ENCODE results near the gene DOCK9.

The DOCK9 gene

DNA sequence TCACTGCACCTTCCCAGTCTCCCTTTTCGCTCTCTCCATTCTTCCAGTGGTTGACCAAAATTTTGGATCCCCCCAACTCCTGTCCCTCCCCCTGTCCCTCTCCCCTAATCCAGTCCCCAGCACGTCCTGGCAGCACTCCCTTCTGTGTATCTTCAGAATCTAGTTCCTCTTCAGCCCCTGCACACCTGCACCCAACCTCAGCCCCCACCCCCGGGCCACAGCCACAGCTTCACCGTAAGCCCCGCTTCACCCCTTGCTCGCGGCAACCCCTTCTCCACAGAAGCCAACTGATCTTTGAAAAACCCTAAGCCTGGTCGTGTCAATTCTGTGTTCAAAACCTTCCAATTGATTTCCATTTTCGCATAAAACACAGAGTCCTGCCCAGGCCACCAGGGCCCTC, 189.9 kb downstream of the DOCK9 start:
- no peak for DNase-seq

DNA sequence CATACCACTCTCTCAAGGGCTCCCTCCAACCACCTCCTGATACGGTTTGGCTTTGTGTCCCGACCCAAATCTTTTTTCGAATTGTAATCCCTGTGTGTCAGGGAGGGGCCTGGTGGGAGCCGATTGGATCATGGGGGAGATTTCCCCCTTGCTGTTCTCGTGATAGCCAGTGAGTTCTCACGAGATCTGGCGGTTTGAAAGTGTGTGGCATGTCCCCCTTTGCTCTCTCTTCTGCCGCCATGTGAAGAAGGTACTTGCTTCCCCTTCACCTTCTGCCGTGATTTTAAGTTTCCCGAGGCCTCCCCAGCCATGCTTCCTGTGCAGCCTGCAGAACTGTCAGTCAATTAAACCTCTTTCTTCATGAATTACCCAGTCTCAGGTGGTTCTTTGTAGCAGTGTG, 190.7 kb downstream of the DOCK9 start:
- DNase-seq: no peak

DNA sequence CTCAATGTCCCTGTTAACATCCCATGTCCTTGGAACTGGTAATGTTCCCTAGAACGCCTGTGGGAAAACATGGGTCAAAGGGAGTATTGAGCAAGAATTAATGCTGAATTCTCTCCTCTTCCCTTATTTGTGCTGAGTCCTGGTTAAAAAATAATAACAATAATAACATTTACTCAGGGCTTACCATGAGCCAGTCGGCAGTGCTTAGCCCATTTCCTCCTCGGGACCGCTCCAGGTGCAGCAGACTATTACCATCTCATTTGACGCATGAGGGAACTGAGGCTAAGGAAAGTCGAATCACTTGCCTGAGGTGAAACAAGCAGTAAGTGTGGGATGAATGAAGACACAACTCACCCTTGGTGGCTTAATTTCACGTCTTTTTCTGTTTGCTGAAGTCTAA, 191.8 kb downstream of the DOCK9 start:
- no peak for DNase-seq

DNA sequence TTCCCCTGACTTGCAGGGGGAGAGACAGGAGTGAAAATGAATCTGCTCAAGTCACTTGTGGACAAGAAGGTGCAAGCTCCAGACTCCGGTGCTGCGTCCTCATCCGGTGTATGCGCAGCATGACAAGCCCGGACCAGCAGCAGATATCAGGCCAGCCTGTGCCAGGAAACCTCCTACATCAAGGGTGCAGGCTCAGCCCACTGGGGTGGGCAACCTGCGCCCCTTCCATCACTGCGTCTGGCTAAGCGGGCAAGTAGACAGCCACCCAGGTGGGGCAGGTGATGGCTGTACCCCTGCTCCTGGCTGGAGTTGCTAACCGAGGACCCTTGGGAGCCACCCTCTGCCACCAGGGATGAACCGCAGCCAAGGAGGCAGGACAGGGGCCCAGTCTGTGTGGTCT, 192.5 kb downstream of the DOCK9 start:
- no peak for DNase-seq

DNA sequence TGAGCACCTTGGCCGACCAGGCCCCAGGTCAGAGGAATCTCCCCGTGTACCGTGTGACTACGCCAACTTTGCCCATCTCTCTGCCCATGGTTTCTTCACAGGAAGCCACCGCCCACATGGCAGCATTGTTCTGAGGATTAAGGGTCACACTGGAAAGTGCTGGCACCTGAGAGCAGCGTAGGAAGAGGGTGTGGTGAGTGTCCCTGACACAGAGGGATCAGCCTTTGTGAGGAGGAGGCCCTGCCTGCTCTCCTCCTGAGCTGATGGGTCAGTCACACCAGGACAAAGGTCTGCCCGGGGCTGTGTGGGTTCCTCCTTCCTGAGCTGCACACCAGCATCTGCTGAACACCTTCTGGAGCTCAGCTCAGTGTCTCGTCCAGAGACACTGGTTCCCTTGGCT, 193.2 kb downstream of the DOCK9 start:
- no peak for DNase-seq

DNA sequence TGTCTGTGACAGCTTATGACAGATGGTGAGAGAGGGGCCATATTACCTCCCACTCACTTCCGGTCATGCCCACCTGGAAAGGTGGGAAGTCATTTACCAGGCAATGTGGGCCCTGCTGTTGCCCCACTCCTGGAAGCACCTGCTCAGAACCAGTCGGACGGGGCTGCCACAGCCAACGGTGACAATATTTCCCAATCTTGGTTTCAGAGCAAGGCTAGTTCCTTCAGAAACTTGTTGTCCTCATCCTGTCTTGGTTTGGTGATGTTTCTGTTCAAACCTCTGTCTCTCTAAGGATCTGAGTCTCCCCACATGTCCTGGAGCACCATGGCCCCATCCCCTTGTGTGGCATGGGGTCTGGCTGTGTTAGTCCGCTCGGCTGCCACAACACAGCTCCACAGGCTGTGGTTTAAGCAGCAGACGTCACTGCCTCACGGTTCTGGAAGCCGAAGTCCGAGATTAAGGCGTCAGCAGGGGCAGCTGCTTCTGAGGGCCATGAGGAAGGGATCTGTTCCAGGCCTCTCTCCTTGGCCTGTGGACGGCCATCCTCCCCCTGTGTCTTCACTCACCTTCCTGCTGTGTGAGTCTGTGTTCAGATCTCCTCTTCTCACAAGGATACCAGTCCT, 193.9 kb downstream of the DOCK9 start:
- no peak for DNase-seq

DNA sequence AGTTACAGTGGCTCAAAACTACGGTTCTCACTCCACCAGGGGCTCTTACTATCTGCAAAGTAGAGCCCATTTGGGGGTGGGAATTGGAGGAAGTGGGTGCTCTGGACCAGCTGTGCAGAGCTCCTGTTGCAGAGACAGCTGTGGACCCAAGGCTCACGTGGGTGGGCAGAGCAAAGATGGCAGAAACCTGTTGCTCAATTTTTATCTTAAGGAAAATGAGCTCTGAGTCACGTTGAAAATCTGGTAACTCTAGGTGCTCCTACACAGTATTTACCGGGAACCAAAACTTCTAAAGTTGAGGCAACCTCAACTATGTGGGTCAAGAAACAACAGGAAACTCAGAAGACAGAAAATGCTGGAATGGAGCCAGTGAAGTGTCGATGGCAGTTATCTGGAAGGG, 195.2 kb downstream of the DOCK9 start:
- no peak for DNase-seq

DNA sequence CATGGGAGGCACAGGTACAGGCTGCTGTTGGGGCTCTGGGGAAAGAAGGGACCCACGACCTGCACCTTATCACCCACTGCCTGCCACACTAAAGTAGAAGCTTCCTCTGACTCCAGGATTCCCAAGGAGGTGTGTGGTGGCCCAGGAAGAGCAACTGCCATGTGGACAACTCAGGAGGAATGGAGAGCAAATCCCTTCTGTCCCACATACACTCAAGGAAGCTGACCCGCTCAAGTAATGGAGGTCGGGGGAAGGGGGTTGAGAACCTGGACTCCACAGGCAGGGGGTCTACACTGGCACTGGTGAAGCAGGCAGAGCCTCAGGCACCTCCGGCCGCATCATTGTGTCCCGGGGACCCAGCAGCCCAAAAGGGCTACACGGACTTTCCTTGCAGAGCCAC, 196.0 kb downstream of the DOCK9 start:
- no peak for DNase-seq

DNA sequence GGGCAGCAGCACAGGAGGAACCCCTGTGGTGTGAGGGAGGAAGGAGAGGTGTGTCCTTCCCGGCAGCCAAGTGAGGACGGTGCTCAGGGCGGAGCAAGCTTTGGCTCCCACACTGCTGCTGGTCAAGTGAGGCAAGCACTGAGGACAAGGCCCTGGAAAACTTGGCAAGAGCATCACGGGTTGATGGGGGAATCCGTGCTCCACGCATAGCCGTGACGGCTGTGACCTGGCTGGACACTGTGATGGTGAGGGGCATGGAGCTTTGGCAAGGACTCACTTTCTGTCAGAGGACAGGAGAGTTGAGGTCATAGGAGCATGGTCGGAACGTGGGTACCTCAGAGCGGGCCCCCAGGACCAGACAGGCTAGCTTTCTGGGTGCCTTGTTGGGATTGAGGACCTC, 196.4 kb downstream of the DOCK9 start:
- no peak for DNase-seq

DNA sequence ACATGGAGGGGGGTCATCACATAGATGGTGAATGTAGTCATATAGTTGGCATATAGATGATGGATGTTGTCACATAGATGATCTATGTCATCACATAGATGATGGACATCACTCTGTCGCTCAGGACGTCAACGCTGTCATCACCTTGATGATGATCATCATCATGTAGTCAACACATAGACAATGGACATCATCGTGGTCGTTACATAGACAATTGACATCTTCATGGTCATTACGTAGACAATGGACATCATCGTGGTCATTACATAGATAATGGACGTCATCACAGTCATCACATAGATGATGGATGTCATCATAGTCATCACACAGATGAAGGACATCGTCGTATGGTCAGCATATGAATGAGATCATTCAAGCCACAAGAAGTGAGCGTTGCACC, 196.8 kb downstream of the DOCK9 start:
- DNase-seq: no peak

DNA sequence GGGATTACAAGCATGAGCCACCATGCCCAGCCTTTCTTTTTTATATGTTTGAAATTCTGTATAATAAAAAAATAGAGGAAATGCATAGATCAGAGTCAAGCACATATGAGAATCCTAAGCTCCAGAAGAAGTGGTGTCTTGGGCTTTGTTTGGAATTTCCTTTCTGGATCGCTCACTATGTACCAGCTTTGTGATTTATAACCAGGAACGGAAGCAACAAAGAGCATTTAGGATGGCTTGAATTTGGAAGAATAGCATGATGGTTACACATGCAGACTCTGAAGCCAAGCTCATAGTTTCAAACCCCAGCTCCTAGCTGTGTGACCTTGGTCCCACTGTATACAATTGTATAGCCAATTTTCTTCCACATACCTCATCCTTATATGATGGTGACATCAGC, 197.4 kb downstream of the DOCK9 start:
- DNase-seq: no peak

DNA sequence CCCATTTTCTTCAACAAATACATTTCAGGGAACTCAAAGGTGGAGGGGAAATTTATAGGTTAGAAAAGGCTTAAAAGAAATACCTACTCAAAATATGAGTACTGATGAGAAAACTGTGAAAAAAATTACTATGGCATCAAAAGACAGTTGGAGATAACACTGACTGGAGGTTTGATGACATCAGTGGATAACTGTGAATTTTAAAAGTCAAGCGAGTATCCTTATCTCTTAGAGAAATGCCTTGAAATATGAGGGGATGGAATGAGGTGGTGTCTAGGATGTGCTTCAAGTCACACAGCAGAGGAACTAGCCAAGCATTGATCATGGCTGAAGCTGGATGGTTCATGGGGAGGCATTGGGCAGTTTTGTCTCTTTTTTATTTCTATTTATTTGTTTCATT, 198.2 kb downstream of the DOCK9 start:
- DNase-seq: no peak

DNA sequence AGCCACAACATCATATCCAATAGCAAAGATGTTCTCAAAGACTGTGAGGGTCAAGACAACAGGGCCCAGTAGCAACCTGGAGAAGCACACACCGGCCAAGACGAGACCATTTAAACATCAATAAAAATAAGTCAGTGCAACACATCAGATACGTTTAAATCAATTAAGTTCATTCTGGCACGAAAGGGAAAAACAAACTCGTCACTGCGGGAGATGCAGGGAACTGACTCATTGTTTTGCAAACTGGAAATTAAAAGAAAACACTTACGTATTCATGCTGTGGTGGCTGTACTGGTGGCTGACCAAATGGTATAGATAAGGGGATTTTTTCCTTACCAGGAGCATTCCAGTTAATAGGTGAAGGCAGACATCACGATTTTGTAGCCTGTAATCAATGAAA, 199.1 kb downstream of the DOCK9 start:
- DNase-seq: no peak

DNA sequence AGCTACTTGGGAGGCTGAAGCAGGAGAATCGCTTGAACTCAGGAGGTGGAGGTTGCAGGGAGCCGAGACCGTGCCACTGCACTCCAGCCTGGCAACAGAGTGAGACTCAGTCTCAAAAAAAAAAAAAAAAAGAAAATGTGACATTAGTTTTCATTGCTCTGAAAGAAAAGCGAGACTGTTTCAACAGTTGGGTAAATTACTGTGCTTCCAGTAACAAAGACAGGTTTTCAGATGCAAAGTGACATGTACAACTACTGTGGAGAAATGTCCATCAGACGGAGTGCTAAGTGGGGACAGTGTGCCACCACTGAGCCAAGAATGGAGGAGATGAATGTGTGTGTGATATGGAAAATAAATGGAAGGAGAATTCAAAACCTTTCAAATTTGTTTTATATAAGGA, 201.2 kb downstream of the DOCK9 start:
- no peak for DNase-seq

DNA sequence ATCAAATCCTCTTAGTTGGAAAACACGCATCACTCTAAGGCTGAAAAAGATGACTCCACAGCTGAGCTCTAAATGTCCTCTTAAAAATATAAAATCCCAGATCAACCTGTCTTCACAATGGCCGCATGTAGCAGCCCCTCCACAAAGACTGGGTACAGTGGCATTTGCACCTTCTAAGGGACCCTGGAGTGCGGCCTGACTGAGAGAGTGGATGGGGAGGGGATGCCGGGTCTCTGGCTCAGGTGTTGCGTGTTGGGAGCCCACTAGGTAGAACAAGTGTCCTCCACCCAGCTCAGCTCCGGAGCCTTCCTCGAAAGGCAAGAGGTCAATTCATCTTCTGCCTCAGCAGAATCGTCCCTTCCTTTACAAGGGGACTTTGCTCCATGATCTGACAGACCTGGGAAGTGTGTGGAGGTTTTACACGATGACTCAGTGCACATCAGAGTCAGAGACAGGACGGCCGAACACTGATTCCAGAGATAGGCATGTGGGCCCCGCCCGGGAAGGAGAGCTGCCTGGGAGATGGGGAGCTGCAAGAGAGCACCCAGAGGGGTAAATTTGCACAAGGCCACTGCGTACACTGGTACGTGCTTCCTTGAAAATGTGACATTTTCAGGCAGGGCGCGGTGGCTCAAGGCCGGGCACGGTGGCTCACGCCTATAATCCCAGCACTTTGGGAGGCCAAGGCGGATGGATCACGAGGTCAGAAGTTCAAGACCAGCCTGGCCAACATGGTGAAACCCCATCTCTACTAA, 201.8 kb downstream of the DOCK9 start:
- DNase-seq: no peak

DNA sequence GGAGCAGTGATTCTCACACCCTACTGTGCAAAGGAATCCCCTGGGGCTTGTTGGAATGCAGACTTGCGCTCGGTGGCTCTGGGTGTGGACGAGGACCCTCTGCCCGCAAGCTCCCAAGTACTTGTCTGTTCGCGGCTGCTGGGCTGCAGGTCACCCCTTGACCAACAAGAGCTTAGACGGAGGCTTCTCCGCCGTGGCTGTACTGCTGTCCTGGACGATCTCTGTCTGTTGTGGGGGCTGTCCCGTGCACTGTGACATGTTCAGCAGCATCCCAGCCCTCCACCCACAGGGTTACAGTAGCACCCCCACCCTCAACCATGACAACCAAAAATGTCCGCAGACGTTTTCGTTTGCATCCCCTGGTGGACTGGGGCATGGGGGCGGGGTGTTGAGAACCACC, 202.5 kb downstream of the DOCK9 start:
- no peak for DNase-seq

DNA sequence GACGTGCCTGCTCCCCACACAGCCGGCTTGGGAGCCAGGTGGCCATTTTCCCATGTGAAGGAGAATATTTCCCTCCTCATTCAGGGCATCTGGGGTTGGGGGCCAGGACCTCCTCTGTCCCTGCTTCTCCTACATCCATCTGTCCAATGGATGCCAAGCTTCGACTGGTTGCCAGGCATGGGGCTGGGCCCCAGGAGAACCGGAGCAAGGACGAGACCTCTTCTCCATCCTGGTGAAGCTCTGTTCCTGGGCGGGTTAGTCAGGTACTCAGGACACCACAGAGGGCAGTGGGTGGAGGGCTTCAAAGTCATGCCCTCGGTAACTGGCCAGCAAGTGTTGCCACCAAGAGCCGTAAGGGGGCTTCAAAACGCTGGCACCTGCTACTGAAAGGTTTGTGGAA, 203.1 kb downstream of the DOCK9 start:
- no peak for DNase-seq

DNA sequence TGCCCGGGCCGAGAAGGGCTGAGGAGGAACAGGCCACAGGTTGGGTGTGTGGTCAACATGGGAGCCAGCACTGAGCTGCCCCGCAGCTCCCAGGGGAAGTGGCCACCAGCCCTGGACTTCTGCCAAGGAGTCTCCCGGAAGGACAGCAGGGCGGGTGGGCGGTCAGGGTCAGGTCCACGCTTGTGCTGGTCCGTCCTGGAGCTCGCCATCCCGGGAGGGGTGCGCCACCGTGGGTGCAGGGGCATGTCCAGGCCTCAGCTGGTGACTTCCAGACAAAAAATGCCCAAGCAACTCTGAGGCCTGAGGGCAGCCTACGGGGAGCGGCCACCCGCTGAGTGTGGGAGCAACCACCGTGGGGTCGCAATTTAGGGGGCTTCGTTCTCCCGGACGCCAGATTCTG, 203.9 kb downstream of the DOCK9 start:
- DNase-seq: no peak

DNA sequence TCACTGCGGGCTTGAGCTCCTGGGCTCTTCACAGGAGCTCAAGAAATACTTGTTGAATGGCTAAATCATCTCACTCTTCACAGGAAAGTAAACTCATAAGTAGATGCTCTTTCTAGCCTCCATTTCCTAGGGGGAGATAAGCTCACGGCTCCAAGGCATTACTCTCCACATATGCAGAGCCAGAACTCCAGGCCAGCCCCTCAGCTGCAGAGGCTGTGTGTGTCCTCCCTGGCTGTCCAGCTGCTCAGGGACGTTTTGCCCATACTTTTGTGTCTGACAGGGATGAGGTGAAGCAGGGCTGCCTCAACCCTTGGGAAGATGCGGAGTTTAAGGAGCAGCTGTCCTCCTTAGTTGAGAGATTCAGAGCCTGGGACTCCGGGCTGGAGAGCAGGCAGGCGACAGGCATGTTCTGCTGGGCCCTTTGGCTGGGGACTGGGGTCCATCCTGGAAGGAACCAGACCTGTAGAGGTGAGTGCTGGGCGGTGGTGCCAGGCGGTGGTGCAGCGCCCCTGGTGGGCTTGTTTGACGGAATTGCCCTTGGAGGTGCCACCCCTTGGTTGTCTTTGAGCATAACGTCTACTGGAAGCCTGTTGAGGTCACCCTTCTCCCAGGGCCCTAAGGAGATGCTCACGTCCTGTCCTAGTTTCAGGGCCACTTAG, 204.9 kb downstream of the DOCK9 start:
- no peak for DNase-seq

DNA sequence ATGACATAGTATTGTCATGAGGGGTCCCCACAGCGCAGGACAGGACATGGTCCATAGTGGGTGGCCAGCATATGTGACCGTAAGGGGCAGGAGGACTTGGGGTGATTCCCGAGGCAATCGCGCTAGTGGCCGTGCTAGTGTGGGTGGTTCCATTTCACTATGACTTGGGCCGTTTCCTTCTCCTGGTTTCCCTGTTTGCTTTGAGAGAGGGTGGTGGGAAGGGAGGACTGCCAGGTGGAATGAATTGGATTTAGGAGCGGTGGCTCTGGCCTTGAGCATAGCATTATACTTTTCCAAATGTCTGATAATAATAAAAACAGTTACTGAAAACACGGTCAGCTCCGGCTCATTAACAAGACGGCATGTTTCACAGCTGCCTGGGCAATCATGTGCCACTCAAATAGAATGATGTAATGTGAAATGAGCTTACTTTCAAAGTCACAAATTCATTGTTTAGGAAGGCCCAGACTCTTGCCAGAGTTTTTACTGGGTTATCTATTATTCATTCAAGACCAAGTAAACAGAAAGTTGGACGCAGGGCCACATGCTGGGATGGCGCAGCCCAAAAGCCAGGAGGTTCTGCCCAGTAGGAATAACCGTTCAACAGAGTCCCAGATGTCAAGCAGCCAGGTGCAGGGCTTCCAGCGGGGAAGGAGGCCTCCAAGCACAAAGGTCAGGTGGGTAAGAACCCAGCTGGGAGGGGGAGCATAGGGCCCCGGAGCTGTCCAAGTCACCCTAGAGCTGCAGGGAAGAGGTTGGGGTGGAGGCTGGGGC, 205.8 kb downstream of the DOCK9 start:
- DNase-seq: no peak

DNA sequence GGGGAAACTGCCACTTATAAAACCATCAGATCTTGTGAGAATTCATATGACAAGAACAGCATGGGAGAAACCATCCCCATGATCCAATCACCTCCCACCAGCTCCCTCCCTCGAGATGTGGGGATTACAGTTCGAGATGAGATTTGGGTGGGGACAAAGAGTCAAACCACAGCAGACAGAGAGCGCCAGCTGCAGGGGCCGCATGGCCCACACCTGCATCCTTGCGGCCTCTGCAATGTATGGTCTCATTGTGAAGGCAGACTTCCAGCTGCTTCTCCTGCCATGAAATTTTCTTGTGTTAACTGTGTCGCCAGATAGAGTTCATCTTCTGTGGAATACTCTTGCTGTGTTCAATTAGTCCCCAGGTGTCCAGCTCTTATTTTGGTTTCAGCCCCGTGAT, 208.1 kb downstream of the DOCK9 start:
- DNase-seq: no peak

DNA sequence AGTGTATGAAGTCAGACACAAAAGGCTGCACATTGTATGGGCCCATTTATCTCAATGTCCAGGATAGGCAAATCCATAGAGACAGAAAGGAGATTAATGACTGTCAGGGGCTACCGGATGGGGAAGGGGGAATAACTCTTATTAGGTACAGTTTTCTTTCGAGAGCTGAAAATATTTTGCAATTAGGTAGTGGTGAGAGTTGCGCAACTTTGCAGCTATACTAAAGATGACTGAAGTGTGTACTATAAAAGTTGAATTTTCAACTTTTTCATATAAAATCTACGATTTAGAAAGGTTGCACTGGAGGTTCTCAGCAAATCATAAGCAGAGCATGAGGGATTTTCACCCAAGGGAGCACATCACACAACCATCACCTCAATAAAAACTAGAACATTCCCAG, 209.3 kb downstream of the DOCK9 start:
- no peak for DNase-seq

DNA sequence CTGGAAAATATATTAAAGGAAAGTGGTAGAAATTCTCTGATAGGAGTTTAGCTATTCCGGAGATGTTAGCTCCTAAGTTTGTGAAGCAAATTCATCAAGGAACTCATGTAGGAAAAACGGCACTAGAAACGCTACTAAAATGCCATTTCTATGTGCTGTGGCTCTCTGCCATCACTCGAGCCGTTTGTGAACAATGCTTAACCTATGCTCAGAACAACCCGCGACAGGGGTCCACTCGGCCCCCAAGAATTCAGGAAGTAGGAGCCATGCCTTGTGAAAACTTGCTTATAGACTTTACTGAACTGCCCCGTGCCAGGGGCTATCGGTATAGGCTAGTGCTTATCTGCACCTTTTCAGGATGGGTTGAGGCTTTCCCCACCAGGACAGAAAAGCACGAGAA, 211.2 kb downstream of the DOCK9 start:
- DNase-seq: no peak

DNA sequence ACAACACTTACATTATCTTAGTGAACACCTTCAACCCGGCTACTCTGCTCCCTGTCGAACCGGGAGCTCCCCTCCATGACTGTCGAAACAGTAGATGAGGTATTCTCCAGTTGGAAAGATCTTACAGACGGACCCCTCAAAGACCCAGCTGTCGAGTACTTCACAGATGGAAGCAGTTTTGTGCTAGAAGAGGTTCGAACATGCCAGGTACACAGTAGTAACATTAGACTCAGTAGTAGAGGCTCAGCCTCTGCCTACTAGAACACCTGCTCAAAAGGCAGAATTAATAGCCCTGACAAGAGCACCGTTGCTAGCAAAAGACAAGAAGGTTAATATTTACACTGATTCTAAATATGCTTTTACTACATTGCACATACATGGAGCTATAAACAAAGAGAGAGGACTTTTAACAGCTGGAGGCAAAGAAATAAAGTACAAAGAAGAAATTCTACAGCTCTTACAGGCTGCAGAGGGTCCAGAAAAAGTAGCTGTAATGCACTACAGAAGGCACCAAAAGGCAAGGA, 211.8 kb downstream of the DOCK9 start:
- no peak for DNase-seq

Data from GF-D8 (cell line).